ENCODE results near the gene SMYD3.
"Not testable (repeated sequence)": the region's sequence is repeated elsewhere in the genome, so short reads cannot be mapped to it uniquely, and the experiment has no call there.

The SMYD3 gene

DNA sequence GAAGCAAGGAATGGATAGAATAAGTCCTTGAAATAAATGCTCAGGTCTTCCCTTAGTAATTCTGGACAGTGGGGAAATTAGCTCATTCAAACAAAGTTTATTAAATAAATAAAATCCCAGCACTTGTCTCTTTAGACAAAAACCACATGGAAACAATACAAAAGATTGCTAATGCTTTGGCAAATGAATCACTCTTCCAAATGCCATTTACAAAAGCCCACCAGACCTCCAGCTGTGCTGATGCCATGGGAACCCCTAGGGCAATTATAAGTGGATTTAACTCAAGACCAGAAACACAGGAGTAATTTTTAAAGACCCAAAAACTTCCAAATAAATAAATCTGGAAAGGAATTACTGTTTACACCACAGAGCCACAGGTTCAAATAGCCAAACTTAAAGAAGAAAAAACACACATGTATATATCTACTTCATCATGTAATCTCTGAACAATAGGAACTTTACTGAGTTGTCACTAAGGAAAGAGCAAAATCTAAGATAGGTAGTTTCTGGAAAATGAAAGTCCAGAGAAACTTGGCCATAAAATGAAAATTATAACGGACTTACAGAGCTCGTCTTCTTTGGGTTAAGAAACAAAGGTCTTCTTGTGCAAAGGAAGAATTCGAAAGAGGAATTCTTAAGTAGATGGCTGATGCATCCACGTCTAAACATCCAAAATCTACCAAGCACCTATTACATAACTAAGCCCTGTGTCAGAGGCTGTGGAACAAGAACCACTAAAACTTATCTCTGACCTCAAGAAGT lies 399.4 kb downstream of the SMYD3 start:
- Histone ChIP-seq H3K4me3 (no peak overlapping the region), H3K27ac (no peak overlapping the region)

DNA sequence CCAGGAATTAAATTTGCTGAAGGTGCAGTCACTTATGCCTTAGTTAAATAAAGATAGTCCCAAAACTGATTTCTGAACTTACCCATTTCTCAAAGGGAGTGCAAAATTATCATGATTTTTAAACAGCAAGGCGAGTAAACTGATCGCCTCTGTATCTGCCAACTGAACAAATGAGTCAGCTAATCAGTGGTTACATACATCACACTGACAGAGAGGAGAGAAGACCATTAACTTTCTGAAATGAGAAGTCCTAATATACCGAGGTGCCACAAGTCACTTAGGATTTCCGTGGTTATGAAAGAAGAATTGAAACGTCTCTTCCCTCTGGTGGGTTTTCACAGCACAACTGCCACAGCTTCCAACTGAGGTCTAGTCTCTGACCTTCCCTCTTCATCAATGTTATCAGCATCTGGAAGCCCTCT lies 400.7 kb downstream of the SMYD3 start:
- Histone ChIP-seq H3K27ac (no peak overlapping the region), H3K4me3 (no peak overlapping the region)

DNA sequence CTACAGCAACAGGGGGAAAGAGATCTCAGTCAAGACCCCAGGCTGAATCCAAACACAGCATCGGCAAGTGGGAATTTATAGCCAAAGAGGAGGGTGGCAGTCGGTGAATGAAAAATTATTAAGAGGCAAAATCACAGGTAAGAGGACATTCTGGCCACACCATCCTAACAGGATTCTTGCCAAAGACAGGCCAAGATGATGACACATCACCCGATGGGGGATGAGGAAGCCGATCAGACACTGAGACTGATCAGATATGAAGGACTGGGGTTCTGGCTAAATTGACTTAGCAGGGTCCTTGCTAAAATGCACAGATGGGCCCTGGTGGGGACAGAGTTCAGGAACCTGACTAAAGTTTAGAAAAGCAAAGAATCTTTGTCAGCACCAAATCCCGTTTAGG lies 402.2 kb downstream of the SMYD3 start:
- Histone ChIP-seq H3K27ac (no peak overlapping the region), H3K4me3 (no peak overlapping the region)

DNA sequence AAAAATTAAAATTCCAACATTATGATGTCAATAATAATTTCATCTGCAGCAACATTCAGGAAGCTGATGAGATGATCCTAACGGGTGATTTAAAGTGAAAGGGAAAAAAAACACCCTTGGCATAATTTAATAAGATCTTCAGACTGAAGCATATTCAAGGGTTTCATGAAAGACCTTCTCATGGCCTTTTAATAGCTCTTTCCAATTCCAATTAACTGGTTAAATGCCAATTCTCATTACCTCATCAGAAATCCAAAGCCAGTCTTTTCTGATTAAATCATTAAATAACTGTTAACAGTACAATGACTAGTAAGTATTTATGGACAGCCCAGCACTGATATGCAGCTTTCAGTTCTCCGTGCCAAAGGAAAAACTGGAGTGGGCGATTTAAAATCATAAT lies 407.5 kb downstream of the SMYD3 start:
- no peak overlapping the region for H3K4me3 ChIP-seq
- no peak overlapping the region for H3K27ac ChIP-seq

DNA sequence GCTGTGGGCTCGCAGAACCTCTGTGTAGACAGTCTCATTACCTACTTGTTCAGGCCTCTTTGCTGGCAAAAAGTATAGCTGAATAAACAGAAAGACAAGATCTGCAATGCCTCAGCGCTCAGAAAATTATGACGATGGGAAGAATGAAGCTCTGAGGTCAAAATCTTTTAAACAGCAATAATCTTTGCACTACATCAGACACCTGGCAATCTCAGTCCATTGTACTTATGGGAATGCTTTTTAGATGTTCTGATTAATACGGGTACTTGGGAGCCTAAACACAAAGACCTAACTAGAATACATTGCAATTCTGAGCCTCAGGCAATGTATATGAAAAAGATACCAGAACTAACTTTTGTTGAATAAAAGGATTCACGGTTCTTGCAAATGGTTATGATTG lies 410.7 kb downstream of the SMYD3 start:
- H3K4me3 ChIP-seq, result no peak overlapping the region
- no peak overlapping the region for H3K27ac ChIP-seq

DNA sequence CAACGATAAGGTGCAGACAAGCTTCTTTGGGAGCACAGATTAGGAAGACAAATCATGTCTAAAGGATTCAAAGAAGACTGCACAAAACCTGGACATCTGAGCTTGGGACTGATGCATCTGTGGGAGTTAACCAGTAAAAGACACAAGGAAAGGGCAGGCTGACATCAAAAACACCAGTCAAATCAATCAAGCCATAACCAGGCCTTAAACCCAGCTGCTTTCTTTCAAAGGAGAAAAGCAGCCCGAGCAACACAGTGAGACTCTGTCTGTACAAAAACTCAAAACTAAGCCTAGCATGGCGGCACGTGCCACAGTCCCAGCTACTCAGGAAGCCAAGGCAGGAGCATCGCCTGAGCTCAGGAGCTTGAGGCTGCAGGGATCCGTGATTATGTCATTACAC lies 411.6 kb downstream of the SMYD3 start:
- H3K27ac ChIP-seq, result no peak overlapping the region
- no peak overlapping the region for H3K4me3 ChIP-seq

DNA sequence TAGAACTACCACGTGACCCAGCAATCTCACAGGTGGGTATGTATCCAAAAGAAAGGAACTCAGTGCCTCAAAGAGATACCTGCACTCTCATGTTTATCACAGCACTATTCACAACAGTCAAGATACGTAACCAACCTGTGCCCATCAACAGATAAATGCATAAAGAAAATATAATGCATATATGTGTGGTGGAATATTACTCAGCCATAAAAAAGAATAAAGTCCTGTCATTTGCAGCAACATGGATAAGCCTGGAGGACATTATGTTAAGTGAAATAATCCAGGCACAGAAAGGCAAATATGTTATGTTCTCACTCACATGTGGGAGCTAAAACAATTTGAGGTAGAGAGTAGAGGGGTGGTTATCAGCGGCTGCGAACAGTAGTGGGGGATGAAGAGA lies 413.8 kb downstream of the SMYD3 start:
- Histone ChIP-seq H3K27ac (no peak overlapping the region), H3K4me3 (no peak overlapping the region)

DNA sequence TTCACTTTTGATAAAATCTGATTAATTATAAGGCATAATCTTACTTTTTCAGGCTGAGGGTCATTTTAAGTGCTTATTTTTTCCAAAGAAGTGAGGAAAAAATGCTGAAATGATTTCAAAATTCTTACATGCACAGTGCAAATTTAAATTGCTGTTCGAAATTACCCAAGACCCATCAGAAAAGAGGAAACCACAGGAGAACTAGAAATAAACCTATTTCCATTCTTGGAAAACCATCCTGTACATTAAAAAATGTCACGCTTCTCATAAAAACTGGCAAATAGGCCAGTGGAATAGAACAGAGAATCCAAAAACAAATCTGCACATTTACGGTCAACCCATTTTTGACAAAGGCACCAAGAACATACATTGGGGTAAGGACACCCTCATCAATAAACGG lies 414.9 kb downstream of the SMYD3 start:
- H3K4me3 ChIP-seq, result no peak overlapping the region
- no peak overlapping the region for H3K27ac ChIP-seq

DNA sequence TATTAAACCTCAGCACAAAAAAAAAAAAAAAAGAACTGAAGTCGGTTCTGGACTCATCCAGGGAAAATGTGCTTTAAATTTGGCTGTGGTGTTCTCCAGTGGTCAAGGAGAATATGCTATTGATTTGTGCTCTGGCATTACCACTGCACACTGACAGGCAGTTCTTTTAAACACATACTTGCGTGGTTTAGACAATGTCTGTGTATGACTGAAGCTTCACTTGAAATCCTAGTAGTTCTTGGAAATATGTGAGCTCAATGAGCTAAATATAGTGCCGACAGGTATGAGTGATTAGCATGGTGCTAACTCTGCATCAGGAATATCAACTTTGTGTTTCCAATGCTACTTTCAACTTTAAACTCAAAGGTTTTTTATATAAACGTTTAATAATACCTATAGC lies 415.6 kb downstream of the SMYD3 start:
- Histone ChIP-seq H3K27ac (no peak overlapping the region), H3K4me3 (no peak overlapping the region)

DNA sequence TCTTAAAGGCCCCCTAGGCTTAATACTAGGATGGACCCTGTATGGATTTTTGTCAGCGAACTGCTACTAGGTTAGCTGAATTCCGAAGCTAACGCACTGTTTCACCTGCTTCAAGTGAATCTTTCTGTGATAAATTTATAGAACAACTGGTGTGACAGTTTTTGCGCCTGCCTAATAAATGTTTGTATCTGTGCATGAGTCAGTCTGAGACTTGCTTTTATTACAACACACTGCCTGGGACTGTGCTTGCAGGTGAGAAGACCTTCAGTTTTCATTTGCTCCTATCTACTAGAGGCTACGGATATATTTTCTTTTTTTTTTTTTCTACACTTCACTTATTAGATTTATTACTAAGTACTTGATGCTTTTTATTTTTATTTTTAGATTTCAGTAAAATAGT lies 420.9 kb downstream of the SMYD3 start:
- no peak overlapping the region for H3K27ac ChIP-seq
- H3K4me3 ChIP-seq, result no peak overlapping the region

DNA sequence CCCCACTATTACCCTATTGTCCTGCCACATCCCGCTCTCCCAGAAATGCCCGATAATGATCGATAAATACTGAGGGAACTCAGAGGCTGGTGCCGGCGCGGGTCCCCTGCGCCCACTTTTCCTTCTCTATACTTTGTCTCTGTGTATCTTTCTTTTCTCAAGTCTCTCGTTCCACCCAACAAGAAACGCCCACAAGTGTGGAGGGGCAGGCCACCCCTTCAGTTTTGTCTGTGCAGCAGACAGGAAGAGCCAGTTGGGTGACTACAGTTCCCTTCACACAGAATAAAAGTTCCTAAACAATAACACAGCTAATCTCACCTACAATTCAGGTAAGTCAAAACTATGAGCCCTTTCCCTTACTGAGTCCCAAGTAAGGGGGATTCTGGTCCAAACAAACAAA lies 423.7 kb downstream of the SMYD3 start:
- Histone ChIP-seq H3K4me3 (no peak overlapping the region), H3K27ac (no peak overlapping the region)

DNA sequence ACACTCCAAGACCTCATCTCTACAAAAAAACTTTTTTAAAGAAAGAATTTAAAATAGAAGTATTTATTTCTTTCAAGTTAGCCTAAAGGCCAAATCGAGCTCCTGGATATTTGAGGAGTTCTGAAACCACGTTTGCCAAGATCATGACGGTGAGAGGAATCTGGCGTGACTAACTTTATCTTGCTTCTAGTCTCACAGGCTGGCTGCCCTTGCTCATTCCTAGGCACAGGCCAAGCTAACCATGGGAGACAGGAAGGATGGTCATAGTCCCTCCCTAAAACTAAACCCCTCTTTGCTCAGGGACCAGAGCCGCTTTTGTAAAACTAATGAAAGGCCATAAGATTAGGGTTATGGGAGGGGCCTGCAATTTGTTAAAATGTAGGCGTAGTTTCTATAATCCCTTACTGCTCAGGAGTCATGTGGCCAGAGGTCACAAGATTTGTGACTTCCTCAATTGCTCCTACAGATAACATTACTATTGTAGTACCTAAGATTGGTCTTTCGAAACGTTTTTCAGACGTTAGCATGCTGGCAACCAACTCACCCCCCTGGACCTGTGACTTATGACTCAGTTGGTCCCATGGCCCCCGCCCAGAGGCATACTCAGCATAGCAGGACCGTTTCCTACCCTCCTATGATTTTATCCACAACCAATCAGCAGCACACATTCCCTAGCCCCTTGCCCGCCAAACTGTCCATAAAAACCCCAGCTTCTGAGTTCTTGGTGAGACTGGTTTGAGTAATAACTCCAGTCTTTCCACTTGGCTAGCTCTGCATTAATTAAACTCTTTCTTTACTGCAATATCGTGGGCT lies 425.0 kb downstream of the SMYD3 start:
- H3K4me3 ChIP-seq, result no peak overlapping the region
- no peak overlapping the region for H3K27ac ChIP-seq

DNA sequence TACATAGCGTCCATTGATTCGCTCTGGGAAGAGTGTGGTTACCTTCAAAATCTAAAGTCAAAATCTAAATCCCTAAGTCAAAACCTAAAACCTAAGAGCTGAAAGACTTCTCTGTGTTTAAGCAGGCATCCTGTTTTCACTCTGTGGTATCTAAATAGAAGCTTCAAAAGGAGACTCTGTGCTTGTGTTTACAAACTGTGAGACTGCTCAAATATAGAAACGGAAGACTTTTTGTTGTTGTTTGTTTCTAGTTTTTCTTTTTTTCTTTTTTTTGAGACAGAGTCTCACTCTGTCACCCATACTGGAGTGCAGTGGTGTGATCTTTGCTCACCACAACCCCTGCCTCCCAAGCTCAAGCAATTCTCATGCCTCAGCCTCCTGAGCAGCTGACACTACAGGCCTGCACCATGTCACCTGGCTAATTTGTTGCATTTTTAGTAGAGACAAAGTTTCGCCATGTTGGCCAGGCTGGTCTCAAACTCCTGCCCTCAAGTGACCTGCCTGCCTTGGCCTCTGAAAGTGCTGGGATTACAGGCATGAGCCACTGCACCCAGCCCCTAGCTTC lies 425.9 kb downstream of the SMYD3 start:
- Histone ChIP-seq H3K4me3 (no peak overlapping the region), H3K27ac (no peak overlapping the region)

DNA sequence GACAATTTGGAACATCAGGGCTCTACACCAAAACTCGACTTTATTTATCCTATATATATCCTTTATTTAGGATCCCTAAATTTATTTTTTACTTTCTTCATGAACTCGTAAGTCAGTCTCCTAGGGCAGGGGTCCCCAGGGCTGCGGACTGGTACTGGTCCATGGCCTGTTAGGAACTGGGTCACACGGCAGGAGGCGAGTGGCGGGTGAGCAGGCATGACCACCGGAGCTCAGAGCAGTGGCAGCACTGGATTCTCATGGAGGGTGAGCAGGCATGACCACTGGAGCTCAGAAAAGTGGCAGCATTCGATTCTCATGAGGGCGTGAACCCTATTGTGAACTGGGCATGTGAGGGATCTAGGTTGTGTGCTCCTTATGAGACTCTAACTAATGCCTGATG lies 427.0 kb downstream of the SMYD3 start:
- Histone ChIP-seq H3K4me3 (no peak overlapping the region), H3K27ac (no peak overlapping the region)

DNA sequence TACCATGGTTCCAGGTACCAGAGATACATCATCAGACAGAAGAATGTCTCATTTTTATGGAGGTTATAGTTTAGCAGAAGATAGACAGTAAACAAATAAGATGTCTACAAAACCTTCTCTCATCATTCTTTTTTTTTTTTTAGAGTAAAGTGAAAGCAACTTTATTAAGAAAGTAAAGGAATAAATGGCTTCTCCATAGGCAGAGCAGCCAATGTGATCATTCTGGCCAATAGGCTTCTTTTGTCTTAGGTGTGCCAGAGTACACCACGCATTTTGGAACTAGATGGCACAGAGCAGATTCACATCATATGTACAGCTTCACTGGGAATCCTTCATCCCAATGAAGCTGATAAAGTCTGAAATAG lies 428.2 kb downstream of the SMYD3 start:
- Histone ChIP-seq H3K27ac (no peak overlapping the region), H3K4me3 (no peak overlapping the region)

DNA sequence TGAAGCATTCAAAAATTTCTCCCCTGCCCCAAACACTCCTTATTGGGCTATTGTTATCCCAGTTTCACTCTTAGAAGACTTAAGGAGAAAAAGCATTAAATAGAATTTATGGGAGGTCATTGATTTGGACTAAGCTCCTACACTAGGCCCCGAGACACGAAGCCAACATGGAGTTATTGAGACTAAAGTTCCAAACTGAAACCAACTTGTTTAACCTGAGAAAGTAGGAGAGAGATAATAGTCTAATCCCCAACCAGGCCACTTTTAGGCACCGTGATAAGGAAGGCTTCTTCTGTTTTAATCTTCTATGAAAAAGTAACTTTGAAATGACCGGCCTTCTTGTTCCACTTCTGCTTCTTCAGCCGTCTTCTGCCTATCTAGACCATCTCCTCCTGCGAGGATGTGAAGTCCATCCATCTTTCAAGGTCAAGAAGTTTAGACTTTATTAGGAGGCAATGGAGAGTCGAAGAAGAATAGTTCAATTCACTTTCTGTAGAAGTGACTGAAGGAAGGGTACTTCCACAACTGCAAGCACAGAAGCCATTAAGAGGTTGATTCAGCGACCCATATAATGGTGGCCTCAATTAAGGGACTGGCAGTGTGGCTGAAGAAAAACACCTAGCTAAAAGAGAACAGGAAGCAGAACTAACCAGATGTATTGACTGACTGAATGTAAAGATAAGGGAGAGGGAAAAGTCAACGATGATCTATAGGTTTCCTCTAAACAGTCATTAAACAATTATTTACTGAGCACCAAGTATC lies 428.8 kb downstream of the SMYD3 start:
- Histone ChIP-seq H3K4me3 (no peak overlapping the region), H3K27ac (no peak overlapping the region)

DNA sequence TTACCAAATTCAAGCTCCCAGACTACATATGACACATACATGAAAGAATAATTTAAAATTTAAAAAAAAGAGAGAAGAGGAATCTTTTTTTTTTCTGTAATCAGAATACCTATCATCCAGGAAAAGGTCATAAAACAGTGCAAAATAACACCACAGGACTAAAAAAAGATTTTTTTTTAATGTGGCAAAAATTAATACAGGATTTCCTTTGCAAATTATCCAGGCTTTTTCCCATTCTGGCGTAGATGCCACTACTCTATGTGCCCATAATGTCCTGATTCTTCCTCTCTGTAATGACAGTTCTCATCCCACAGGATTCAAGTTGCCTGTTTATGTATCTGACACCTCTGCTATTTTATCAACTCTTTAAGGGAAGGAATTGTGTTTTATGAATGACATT lies 429.6 kb downstream of the SMYD3 start:
- Histone ChIP-seq H3K4me3 (no peak overlapping the region), H3K27ac (no peak overlapping the region)

DNA sequence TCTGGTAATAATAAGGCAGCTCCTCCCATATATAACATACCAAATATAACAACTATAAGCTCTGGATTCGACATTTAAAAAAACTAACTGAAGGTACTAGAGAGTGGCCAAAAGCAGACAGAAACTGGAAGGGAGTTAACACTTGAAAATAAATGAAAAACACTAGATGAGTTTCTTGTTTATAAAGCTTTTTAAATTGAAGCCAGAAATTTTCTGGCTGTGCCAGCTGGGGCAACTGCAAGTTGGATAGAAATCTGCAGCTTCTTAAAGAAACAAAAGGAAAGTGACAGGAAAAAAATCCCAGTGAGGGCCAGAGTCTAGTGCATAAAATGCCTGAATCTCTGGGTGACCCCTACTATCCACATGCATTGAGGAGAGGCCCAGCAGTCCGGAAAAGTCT lies 432.7 kb downstream of the SMYD3 start:
- H3K4me3 ChIP-seq, result no peak overlapping the region
- no peak overlapping the region for H3K27ac ChIP-seq

DNA sequence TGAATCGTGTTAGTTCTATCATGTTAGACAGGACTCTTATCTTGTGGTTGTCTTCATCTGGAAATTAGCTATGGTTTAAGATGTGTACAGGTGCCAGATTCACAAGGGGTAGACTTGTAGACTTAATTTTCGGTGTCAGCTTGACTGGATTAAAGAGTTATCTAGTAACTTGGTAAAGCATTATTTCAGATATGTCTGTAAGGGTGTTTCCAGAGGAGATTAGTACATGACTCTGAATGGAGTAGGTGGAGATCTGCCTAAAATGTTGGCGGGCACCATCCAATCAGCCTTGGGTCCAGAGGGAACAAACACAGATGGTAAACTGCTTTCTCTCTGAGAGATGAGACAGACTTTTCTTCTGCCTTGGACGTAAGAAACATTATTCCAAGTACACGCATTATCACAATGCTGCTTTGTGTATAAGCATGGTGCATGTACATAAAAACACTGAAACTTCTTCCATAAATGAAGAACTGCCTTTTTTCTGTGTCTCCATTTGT lies 434.6 kb downstream of the SMYD3 start:
- H3K4me3 ChIP-seq, result no peak overlapping the region
- no peak overlapping the region for H3K27ac ChIP-seq

DNA sequence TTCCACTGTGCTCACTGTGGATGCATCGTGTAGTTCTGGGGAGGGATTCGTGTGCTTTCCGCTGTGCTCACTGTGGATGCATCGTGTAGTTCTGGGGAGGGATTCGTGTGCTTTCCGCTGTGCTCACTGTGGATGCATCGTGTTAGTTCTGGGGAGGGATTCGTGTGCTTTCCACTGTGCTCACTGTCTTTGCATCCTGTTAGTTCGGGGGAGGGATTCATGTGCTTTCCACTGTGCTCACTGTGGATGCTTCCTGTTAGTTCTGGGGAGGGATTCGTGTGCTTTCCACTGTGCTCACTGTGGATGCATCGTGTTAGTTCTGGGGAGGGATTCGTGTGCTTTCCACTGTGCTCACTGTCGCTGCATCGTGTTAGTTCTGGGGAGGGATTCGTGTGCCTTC lies 435.1 kb downstream of the SMYD3 start:
- H3K27ac ChIP-seq, H3K4me3 ChIP-seq: not testable (repeated sequence)

All from skin epidermis (tissue), 12 donors.